Body of pancreas (tissue), 4 donors: ENCODE data around the gene CPNE2. TPM values are rescaled to one million over a fixed set of nuclear protein-coding genes. Genes with fewer than 3 reads are reported as not detected.

ENCODE experiments used
- ATAC-seq: fragments of 150-250 bp; one replicate; pipeline ENCODE4 v1.9.1; 2016
- DNase-seq, 4 donors: peaks; one replicate each; pipeline ENCODE4 v3.0.0-alpha.2; 2019
- H3K27ac ChIP-seq, 4 donors: fragments of 200-600 bp; sonication (generic); 1 replicate in 3 of 4; 2 replicates in 1 of 4; pipeline versions ENCODE4 v1.5.1 to v1.6.1; 2016 to 2019; ENCODE audit warnings: mild to moderate bottlenecking in 1 of 4, mixed read lengths in 1 of 4, moderate library complexity in 1 of 4
- H3K27me3 ChIP-seq, 2 donors: fragments of 200-600 bp; sonication (generic); one replicate each; pipeline ENCODE4 v1.6.0; 2016; ENCODE audit warnings: mild to moderate bottlenecking in 1 of 2
- H3K36me3 ChIP-seq, 2 donors: fragments of 200-600 bp; sonication (generic); replicated peaks in 1 of 2; 2 replicates each; pipeline ENCODE4 v1.5.1; 2016; ENCODE audit warnings: low read depth in 2 of 2; ENCODE audit not compliant: insufficient read depth in 1 of 2
- H3K4me1 ChIP-seq: fragments of 200-600 bp; sonication (generic); one replicate; pipeline ENCODE4 v1.6.0; 2016
- H3K4me3 ChIP-seq, 2 donors: fragments of 200-600 bp; sonication (generic); 1 replicate in 1 of 2; 2 replicates in 1 of 2; pipeline ENCODE4 v1.5.1; 2016 to 2019
- H3K9me3 ChIP-seq, 3 donors: fragments of 200-600 bp; sonication (generic); 1 replicate in 2 of 3; 2 replicates in 1 of 3; pipeline ENCODE4 v1.5.1; 2016
- POLR2A ChIP-seq, 3 donors: fragments of 450-650 bp; IDR thresholded peaks; one replicate each; pipeline ENCODE4 v1.6.1; 2016; ENCODE audit warnings: antibody characterized with exemption in 3 of 3, mild to moderate bottlenecking in 2 of 3
- WGBS, 2 donors: methylation state at CpG; one replicate each; pipeline ENCODE4 v1.1.5; 2017; 5-methylcytosine and 5-hydroxymethylcytosine counted together
- intact Hi-C: fragments of 100-400 bp; cut with DNase I; formaldehyde crosslinking; loops from one replicate; pipeline ENCODE4 v1.15.1; 2023
- total RNA-seq, 2 donors: library from RNA; depleted of rRNA; stranded (reverse); fragments of >200 nt; gene quantifications; one replicate each; pipeline ENCODE4 v1.1.0, GENCODE V29; 2016
- TF ChIP-seq, protein P1 (sequence below), 7 experiments: fragments of 450-650 bp in 4 of 7; fragments of 200-600 bp in 3 of 7; sonication (generic) in 3 of 7; IDR thresholded peaks; one replicate each; pipeline ENCODE4 v1.5.1; 2016 to 2019; ENCODE audit warnings: antibody characterized with exemption in 7 of 7

Gene CPNE2
- total RNA-seq, 2 donors from 2014 or later: 8.8 to 16.5 TPM

GRCh38 chr16:57112403-57113041 lies 20.1 kb downstream of the CPNE2 start:
- Histone ChIP-seq H3K27me3 (no peaks in the 10 kb centered on the region), H3K4me1 (no peaks in the 10 kb centered on the region), H3K9me3 (no peaks in the 10 kb centered on the region), H3K27ac (no peak overlapping the region), H3K4me3 (no peak overlapping the region), H3K36me3 (no peaks in the 10 kb centered on the region)
- intact Hi-C loops: no loop called here
- TF ChIP-seq, protein P1, sequence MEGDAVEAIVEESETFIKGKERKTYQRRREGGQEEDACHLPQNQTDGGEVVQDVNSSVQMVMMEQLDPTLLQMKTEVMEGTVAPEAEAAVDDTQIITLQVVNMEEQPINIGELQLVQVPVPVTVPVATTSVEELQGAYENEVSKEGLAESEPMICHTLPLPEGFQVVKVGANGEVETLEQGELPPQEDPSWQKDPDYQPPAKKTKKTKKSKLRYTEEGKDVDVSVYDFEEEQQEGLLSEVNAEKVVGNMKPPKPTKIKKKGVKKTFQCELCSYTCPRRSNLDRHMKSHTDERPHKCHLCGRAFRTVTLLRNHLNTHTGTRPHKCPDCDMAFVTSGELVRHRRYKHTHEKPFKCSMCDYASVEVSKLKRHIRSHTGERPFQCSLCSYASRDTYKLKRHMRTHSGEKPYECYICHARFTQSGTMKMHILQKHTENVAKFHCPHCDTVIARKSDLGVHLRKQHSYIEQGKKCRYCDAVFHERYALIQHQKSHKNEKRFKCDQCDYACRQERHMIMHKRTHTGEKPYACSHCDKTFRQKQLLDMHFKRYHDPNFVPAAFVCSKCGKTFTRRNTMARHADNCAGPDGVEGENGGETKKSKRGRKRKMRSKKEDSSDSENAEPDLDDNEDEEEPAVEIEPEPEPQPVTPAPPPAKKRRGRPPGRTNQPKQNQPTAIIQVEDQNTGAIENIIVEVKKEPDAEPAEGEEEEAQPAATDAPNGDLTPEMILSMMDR (IDR thresholded peaks at IDR 0.05): no peak
- TF ChIP-seq POLR2A (IDR thresholded peaks at IDR 0.05): no peak
- 75 to 80% methylated on average over 7 to 10 of the region's 10 CpGs for WGBS, 2 donors
- ATAC-seq (no peak), DNase-seq (no peak)

DNA sequence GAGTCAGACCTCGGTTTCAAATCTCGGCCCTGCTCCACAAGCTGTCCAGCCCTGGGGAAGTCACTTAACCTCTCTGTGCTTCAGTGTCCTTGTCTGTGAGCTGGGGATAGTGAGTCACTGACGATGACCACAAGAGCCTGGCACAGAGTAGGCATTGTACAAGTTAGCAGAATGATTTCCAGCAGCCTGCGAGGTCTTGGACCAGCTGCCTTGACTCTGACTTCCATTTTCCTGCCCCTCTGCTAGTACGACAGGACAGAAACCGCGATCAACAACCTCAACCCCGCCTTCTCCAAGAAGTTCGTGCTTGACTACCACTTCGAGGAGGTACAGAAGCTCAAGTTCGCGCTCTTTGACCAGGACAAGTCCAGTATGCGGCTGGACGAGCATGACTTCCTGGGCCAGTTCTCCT lies 20.7 kb downstream of the CPNE2 start:
- Histone ChIP-seq H3K27me3 (no peaks in the 10 kb centered on the region), H3K36me3 (no peaks in the 10 kb centered on the region), H3K4me3 (no peak overlapping the region), H3K27ac (no peak overlapping the region), H3K4me1 (no peaks in the 10 kb centered on the region), H3K9me3 (no peaks in the 10 kb centered on the region)
- intact Hi-C loops: no loop called here
- DNase-seq (no peak), ATAC-seq (no peak)
- 89 to 92% methylated on average over 7 to 14 of the region's 14 CpGs for WGBS, 2 donors
- TF ChIP-seq, protein P1 (IDR thresholded peaks at IDR 0.05): no peak
- no peak for TF ChIP-seq POLR2A (IDR thresholded peaks at IDR 0.05)

- Histone ChIP-seq H3K4me3 (no peak overlapping the region), H3K4me1 (no peaks in the 10 kb centered on the region), H3K27ac (no peak overlapping the region), H3K9me3 (no peaks in the 10 kb centered on the region), H3K27me3 (no peaks in the 10 kb centered on the region), H3K36me3 (no peaks in the 10 kb centered on the region)
- no peak for TF ChIP-seq POLR2A (IDR thresholded peaks at IDR 0.05)
- TF ChIP-seq, protein P1 (IDR thresholded peaks at IDR 0.05): no peak
- 85 to 100% methylated on average over 1 to 5 of the region's 5 CpGs for WGBS, 2 donors
- DNase-seq (no peak), ATAC-seq (no peak)
- intact Hi-C loops: no loop called here
Observed at GRCh38 chr16:57113664-57114063, 21.3 kb downstream of the CPNE2 start.

DNA sequence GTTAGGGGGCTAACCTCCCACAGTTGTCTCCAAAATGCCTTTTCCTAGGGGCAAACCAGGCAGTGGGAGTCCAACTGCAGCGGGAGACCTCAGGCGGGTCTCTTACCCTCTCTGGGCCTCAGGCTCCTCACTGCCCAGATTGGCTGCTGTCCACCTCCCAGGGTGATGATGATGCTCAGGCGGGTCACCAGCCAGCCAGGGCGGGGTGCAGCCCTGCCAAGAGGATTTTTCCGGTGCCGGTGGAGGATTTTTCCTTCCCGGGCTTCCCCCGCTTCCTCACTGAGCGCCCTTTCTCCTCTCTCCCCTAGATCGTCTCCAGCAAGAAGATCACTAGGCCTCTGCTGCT lies 22.8 kb downstream of the CPNE2 start:
- DNase-seq (no peak), ATAC-seq (no peak)
- Histone ChIP-seq H3K4me3 (no peak overlapping the region), H3K27me3 (no peaks in the 10 kb centered on the region), H3K27ac (no peak overlapping the region), H3K36me3 (no peaks in the 10 kb centered on the region), H3K9me3 (no peaks in the 10 kb centered on the region), H3K4me1 (no peaks in the 10 kb centered on the region)
- intact Hi-C loops: no loop called here
- TF ChIP-seq POLR2A (IDR thresholded peaks at IDR 0.05): no peak
- TF ChIP-seq, protein P1 (IDR thresholded peaks at IDR 0.05): no peak
- WGBS, 2 donors: 76 to 86% methylated on average over 7 to 10 of the region's 10 CpGs

GRCh38 chr16:57115514-57116182 lies 23.3 kb downstream of the CPNE2 start:
- H3K4me3 ChIP-seq: no peak overlapping the region
- no peak for ATAC-seq
- no peaks in the 10 kb centered on the region for H3K36me3 ChIP-seq
- H3K27me3 ChIP-seq: no peaks in the 10 kb centered on the region
- no peak overlapping the region for H3K27ac ChIP-seq
- TF ChIP-seq POLR2A (IDR thresholded peaks at IDR 0.05): no peak
- no peaks in the 10 kb centered on the region for H3K9me3 ChIP-seq
- WGBS, 2 donors: 69 to 73% methylated on average over 7 to 23 of the region's 25 CpGs
- no peaks in the 10 kb centered on the region for H3K4me1 ChIP-seq
- peak in 2 of 4 donors; percentile 23 to 30 for DNase-seq
- intact Hi-C loops: no loop called here
